ENCODE measurements around the gene USP28. TPM values are rescaled to one million over a fixed set of nuclear protein-coding genes. Genes with fewer than 3 reads are reported as not detected.

USP28 gene
- total and polyA plus RNA-seq, 2 of the 8 experiments (the other 6 are each of a cell fraction or from before 2014, with no cell fraction given), result 82.6 to 119 TPM

DNA sequence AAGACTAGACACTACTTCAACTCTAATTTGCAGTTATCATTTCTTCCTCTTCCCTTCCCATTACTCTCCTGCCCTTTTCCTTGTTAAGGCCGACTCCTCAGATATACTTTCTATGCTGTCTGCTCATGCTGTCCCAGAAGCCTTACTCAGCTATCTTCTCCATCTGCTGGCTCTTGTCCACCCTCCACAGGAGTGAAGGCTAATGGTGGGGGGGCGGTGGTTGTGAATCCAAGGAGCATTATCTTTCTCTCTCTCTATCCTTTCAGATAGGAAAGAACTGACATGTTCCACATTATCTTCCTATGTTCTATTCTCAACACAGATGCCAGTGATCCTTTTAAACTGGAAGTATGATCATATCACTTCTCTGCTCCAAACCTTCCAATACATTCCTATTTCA is 37.4 kb downstream of the USP28 start:
- no peak overlapping the region for H3K23ac ChIP-seq (ENCODE audit: insufficient read length)
- WGBS, 2 experiments (ENCODE audit: extremely low coverage in 1 of 2, insufficient coverage in 1 of 2, insufficient read length in 1 of 2, insufficient replicate concordance in 2 of 2, low coverage in 1 of 2, low lambda C conversion rate in 2 of 2, missing lambda C conversion rate in 1 of 2), result 93% methylated on average over 2 of the region's 2 CpGs; no CpG with 5 or more reads in 1 of the 2 experiments
- H3K27ac ChIP-seq (ENCODE audit: low read depth, low read length), result no peak overlapping the region
- CTCF ChIA-PET (ENCODE audit: partially characterized antibody), result interaction anchor here (1.4 kb wide), 2 partner anchors 58 to 189 kb away, joined by 4 read pairs; no protein-coding TSS in a partner anchor
- no peak overlapping the region for H2BK12ac ChIP-seq (ENCODE audit: low read depth, low read length)
- H3K4me2 ChIP-seq (ENCODE audit: insufficient read depth in 1 of 2, low read depth in 2 of 2, low read length in 2 of 2), result no peak overlapping the region
- DNase-seq (ENCODE audit: low read depth in 1 of 2, low spot score in 2 of 2), result no peak
- H2BK5ac ChIP-seq (ENCODE audit: low read depth, low read length), result no peak overlapping the region
- no peak overlapping the region for H2BK120ac ChIP-seq (replicated peaks; ENCODE audit: low read depth, low read length)
- H3K9me3 ChIP-seq (ENCODE audit: insufficient read depth in 2 of 2, low read depth in 1 of 2, low read length in 1 of 2), result no peaks in the 10 kb centered on the region
- no peaks in the 10 kb centered on the region for H3K23me2 ChIP-seq (ENCODE audit: low read depth, low read length)
- H4K20me1 ChIP-seq (replicated peaks in 1 of 2; ENCODE audit: control insufficient read depth in 1 of 2, insufficient read depth in 2 of 2, low read length in 2 of 2), result peaks cover 3 to 12% of the 10 kb centered on the region in 2 experiments
- no peaks in the 10 kb centered on the region for H3K27me3 ChIP-seq (replicated peaks in 1 of 4; ENCODE audit: control insufficient read depth in 3 of 4, extremely low read depth in 1 of 4, insufficient read depth in 3 of 4, low read length in 3 of 4)
- no peak overlapping the region for H4K5ac ChIP-seq (ENCODE audit: insufficient read length, low read depth, low read length)
- H2BK15ac ChIP-seq (ENCODE audit: low read length), result no peak overlapping the region
- no peak overlapping the region for H3K4me3 ChIP-seq (ENCODE audit: extremely low read depth in 1 of 4, insufficient read depth in 2 of 4, low read depth in 3 of 4, low read length in 4 of 4)
- H3K36me3 ChIP-seq (ENCODE audit: control insufficient read depth in 2 of 4, insufficient read depth in 4 of 4, low read length in 3 of 4), result peaks cover 24 to 76% (median 53%) of the 10 kb centered on the region in 4 experiments
- H3K4me1 ChIP-seq (replicated peaks in 1 of 4; ENCODE audit: control insufficient read depth in 3 of 4, insufficient read depth in 4 of 4, low read length in 3 of 4), result no peaks in the 10 kb centered on the region
- H2BK20ac ChIP-seq (ENCODE audit: low read length), result no peak overlapping the region
- no peak overlapping the region for H2AK5ac ChIP-seq (ENCODE audit: low read depth, low read length)
- no peak overlapping the region for H3K18ac ChIP-seq (ENCODE audit: extremely low read depth, low read length)
- H3K79me1 ChIP-seq (ENCODE audit: low read depth, low read length), result peaks cover 4% of the 10 kb centered on the region
- no peak overlapping the region for H3K9ac ChIP-seq (replicated peaks in 1 of 4; ENCODE audit: extremely low read depth in 1 of 4, low read depth in 3 of 4, low read length in 3 of 4)
- no peak overlapping the region for H3K4ac ChIP-seq (replicated peaks; ENCODE audit: insufficient read length, low read depth, low read length)
- POLR2A ChIA-PET (ENCODE audit: partially characterized antibody), result interaction anchor here (0.6 to 1.2 kb wide), 4 partner anchors 9 to 24 kb away, joined by 3 to 4 read pairs (median 4); no protein-coding TSS in a partner anchor
- H2AFZ ChIP-seq (ENCODE audit: low read length), result no peak overlapping the region
- H3K14ac ChIP-seq (ENCODE audit: insufficient read length), result no peak overlapping the region
- H3K56ac ChIP-seq (replicated peaks; ENCODE audit: insufficient read length, low read depth, low read length), result no peak overlapping the region
- no peak overlapping the region for H4K91ac ChIP-seq (replicated peaks; ENCODE audit: insufficient read length, low read length)
- no peak for FAIRE-seq
- no peak overlapping the region for H4K8ac ChIP-seq (ENCODE audit: extremely low read depth, insufficient read depth, low read length)
- H3K79me2 ChIP-seq (ENCODE audit: control insufficient read depth in 1 of 2, insufficient read depth in 2 of 2, low read length in 2 of 2), result peaks cover 3 to 44% of the 10 kb centered on the region in 2 experiments; a peak in 3 of 4 replicates
- TF ChIP-seq BRCA1 (IDR thresholded peaks at IDR 0.05; ENCODE audit: low read depth, low read length) (no peak), SP4 (IDR thresholded peaks at IDR 0.05; ENCODE audit: low read length) (no peak), RFX5 (IDR thresholded peaks at IDR 0.05; ENCODE audit: borderline replicate concordance, low read depth, low read length) (no peak), ZNF274 (IDR thresholded peaks at IDR 0.05; ENCODE audit: borderline replicate concordance, extremely low read depth, low read length) (no peak), TAF7 (optimal IDR thresholded peaks at IDR 0.05; ENCODE audit: borderline replicate concordance, low read depth, low read length) (no peak), SRF (IDR thresholded peaks at IDR 0.05; ENCODE audit: low read depth, low read length) (no peak), HDAC6 (IDR thresholded peaks at IDR 0.05; ENCODE audit: low read depth, low read length) (no peak)

Measured in H1 (cell line).